LHCN-M2 (cell line): ENCODE measurements around the gene PARVB. TPM values are rescaled to one million over a fixed set of nuclear protein-coding genes. Genes with fewer than 3 reads are reported as not detected.
A peak's percentile ranks its signal among the peaks of the same experiment; 100 is the strongest.

Experiments
- DNase-seq: peaks from one replicate; pipeline ENCODE4 v3.0.0-alpha.2; 2012; ENCODE audit warnings: low read depth
- total RNA-seq: library from RNA; depleted of rRNA; stranded (reverse); fragments of >200 nt; gene quantifications from 2 replicates; pipeline ENCODE4 v1.2.3, GENCODE V29; 2014

Gene PARVB
- total RNA-seq, 1 experiment from 2014 or later = 51.7 TPM

DNA sequence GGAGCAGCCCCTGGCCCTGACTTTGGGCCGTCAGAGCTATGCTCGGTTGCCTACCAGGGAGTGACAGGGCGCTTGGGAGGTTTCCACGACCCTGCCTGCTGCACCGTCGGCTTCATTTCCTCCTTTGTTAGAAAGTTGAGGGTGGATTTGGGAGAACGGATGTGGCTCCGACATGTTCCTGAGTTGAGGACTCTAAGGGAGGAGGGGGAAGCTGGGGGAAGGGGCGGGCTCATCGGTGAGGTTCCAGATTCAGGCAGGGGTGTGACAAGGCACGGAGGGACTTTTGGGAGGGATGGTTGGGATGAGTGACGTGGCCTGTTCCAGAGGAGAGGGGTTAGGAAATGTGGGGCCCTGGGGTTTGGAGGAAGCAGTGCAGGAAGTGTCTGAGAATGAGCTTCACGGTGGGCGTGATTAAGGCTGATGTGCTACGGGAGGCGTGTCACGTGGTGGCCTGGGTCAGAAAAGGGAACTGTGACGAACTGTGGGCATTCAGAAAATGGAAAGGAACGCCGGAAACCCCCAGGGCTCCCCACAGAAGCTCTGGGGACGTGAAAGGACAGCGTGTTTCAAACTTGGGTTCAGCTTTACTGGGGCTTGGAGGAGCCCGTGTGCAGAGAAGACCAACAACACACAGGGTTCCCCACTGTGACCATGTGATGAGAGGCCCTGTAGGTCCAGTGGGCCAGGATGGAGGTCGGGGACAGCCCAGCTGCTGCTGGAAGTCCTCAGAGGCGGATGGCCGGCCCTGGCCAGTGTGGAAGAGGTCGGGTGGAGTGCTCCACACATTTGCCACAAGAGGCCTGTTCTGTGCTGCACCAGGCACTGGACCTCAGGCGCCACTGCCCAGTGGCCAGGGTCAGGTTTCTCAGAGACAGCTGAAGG, 2.8 kb downstream of the PARVB start:
- no peak for DNase-seq

DNA sequence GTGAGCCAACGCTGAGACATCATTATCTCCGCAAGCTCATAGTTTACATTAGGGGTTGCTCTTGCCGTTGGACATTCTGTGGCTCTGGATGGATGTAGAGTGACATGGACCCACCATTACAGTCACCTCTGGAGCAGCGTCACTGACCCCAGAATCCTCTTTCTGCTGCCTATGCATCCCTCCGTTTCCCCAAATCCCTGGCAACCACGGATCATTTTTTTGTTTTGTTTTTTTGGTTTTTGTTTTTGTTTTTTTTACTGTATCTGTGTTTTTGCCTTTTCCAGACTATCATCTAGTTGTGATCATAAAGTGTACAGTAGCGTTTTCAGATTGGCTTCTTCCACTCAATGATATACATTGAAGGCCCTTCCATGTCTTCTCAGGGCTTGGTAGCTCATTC, 4.0 kb downstream of the PARVB start:
- no peak for DNase-seq

- no peak for DNase-seq
Measured at GRCh38 chr22:44029069-44029468, 5.0 kb downstream of the PARVB start.

- no peak for DNase-seq
Measured at GRCh38 chr22:44030051-44030701, 6.1 kb downstream of the PARVB start.

DNA sequence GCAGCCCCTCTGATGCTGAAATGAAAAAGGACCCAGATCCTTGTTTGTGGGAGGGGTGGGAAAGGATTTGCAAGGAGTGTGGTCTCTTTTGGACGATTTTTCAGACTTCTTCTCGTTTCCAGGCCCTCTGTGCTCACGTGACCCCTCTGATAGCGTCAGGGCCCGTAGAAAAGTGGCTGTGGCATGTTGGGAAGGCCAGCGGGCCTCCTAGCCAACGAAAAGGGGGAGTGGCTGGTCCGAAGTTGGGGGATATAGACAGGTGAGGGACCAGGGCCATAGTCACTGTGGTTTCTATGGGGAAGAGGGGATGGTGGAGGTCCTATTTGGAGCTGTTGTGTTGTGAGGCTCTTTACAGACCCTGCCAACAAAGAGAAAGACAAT, 6.6 kb downstream of the PARVB start:
- DNase-seq = no peak

DNA sequence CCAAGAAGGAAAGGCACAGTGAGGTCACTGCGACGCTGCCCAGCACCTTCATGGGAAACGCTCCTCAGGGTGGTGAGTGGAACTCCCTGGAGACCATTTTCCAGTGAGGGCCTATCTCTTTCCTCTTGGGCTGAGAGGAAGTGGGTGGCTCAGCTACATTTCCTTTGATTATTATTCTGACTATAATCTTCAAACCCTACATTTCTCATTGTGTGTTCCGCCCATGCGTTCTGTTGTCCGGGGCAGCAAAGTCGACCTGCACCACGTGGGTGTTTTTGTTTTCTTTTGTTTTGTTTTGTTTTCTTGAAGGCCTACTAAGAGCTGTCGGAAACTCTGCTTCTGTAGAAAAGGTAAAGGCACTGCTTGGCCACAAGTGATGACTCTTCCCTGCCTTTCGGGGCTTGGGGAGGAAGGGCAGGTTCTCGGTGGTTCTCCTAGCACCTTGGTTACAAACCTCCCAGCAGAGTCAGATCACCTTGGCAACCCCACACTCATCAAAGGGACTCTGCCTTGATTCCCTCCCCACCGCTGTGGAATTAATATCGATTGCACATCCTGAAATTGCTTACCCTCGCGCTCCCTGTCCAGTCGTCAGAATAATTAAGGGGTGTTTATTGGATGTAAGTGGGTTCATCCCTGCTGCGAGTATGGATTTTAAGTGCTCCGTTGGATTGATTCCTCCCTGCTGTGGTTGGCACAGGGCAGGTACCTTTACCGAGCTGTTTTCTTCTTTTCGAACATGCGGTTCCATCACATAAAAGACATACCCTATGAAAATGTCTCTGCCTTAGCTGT, 7.3 kb downstream of the PARVB start:
- no peak for DNase-seq

- no peak for DNase-seq
Measured at GRCh38 chr22:44032126-44032730, 8.1 kb downstream of the PARVB start.

DNA sequence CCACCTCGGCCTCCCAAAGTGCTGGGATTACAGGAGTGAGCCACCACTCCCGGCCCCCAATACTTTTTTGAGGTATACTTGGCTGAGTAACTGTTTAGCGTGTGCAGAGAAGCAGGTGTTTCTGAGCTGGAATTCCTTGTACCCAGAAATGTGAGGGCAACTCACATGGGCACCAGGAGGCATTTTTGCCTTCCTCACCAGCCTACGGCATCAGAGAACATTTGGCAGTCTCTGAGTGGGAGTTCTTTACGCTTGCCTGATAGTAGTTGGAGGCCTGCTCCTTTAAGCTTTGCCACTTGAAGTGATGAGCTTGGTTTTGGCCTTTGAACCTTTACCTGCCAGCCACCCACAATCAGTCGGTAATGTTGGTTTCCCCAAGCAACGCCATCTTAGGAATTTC, 9.2 kb downstream of the PARVB start:
- no peak for DNase-seq

GRCh38 chr22:44033694-44034093, 9.6 kb downstream of the PARVB start:
- DNase-seq = peak; percentile 34

DNA sequence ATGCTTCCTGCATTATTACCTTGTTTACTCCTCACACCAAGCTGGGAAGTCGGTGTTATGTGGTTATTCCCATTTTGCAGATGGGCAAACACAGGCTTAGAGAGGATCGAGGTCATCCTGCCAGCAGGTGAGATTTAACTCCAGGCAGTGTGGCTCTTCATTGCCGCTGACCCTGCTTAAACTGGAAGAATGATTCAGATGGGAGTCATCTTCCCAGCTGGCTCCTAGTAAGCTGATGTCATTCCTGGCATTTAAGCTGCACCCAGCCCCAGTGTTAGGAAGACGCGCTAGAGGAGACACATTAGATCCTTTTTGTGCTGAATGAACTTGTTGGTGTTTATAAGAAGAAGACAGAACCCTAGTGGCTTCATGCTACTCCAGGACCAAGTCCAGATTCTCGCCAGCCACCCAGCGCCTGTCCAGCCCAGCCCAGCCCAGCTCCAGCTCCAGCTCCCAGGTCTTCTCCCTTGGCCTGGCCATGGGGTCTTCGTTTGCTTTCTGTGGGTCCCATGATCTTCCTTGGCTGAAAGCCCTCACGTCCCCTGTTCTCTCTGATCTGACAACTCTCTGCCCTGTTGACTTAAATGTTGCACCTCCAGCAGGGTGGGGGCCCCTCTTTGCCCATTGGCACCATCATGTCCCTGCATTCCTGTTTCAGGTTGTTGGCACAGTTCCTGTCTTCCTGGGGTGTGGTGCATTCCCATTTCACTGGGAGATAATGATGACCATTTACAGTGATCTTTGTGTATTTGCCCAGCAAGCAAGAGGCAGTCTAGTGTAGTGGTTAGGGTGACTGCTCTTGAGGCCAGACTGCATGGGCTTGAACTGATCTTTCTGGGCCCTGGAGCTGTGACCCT, 13.6 kb downstream of the PARVB start:
- peak; percentile 96 for DNase-seq

DNA sequence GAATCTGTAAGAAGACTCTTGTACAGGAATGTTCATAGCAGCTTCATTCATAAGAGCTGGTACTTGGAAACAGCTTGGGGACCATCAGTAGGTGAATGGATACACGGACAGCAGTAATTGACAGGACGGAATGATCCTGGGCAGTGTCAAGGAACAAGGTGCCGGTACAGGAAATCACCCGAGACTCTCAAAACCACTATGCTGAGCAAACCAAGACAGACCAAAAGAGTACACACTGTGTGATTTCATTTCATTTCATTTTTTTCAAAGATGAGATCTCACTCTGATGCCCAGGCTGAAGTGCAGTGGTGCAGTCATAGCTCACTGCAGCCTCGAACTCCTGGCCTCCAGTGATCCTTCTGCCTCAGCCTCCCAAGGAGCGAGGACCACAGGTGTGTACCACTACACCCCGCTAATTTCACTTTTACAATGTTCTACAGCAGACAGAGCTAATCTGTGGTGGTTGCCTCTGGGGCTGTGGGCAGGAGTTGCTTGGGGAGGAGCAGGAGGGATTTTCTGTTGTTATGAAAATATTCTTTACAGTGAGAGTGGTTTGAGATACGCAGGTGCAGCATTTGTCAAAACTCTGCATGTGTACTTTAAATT, 15.6 kb downstream of the PARVB start:
- DNase-seq = no peak

GRCh38 chr22:44042249-44043218, 18.4 kb downstream of the PARVB start:
- DNase-seq = no peak

GRCh38 chr22:44045145-44045544, 21.0 kb downstream of the PARVB start:
- peak; percentile 38 for DNase-seq

DNA sequence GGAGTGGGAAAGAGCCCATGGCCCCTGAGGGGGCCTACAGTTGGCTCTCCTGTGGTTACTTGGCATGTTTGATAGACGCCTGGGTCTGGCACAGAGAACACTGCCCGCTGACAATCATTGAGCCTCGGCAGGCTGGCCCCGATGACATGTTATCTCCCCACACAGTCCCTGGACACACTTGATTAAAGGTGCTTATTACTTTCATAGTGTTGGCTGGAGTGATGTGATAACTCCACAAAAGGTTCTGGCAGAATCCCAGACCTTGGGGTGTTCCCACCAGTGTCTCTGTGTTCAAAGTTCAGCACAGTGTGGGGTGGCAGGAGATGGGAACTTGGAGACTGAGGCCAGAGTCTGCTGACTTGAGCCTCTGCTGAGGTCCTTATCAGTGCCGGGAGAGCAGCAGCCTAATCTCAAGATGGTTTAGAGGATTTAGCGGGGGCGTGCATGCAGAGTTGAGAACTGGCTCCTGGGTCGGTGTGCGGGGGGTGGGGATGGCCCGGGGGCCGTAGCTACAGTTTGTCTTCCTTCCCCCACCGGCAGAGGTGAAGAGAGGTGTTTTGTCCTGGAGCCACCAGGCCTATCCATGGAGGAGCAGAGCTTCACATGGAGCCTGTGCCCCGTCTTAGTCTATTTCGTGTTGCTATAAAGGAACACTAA, 22.5 kb downstream of the PARVB start:
- no peak for DNase-seq

GRCh38 chr22:44047891-44048301, 23.8 kb downstream of the PARVB start:
- no peak for DNase-seq

- no peak for DNase-seq
Measured at GRCh38 chr22:44049486-44050231, 25.6 kb downstream of the PARVB start.

- DNase-seq = no peak
Measured at GRCh38 chr22:44050766-44051355, 26.8 kb downstream of the PARVB start.

DNA sequence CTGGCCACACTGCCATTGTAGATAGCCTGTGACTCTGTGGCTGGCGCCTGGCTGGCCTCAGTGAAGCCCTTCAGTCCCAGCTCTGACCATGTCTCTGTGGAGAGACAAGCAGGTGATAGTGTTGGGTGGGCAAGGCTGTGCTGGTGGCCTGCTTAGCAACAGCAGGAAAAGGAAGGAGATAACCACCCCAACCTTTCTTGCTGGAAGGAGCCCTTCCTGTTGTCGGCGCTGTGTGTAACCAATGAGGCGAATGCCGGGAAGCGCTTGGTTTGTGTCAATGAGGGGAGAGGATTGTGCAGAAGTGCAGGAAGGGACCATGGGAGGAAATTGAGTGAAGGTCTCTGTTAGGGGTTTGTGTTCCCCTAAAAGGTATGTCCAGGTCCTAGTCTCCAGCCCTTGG, 27.3 kb downstream of the PARVB start:
- DNase-seq = no peak
